Suprapubic skin (tissue), 4 donors: ENCODE data around the gene CREBRF.

Experiments
- CTCF ChIP-seq, 2 donors: fragments of 200-600 bp in 1 of 2; fragments of 450-650 bp in 1 of 2; sonication (generic) in 1 of 2; IDR thresholded peaks; one replicate each; pipeline ENCODE4 v1.5.1; 2016 to 2019; ENCODE audit warnings: antibody characterized with exemption in 2 of 2, mild to moderate bottlenecking in 1 of 2, moderate library complexity in 1 of 2
- POLR2A ChIP-seq, 2 donors: fragments of 450-650 bp; IDR thresholded peaks; one replicate each; pipeline ENCODE4 v1.6.1; 2017; ENCODE audit warnings: antibody characterized with exemption in 2 of 2, mild to moderate bottlenecking in 2 of 2, moderate library complexity in 2 of 2
- POLR2AphosphoS5 ChIP-seq, 3 donors: sonication (generic); formaldehyde crosslinking; IDR thresholded peaks; one replicate each; pipeline ENCODE4 v1.6.1; 2017; ENCODE audit warnings: antibody characterized with exemption in 3 of 3

- no peak for TF ChIP-seq CTCF (IDR thresholded peaks at IDR 0.05)
- TF ChIP-seq POLR2AphosphoS5 (IDR thresholded peaks at IDR 0.05) = no peak
- no peak for TF ChIP-seq POLR2A (IDR thresholded peaks at IDR 0.05)
Observed at GRCh38 chr5:173016598-173017046, 39.5 kb upstream of the CREBRF start.
